ENCODE data around the gene ZNF91. TPM values are rescaled to one million over a fixed set of nuclear protein-coding genes. Genes with fewer than 3 reads are reported as not detected.

The ZNF91 gene
- total RNA-seq, 120 experiments from 2014 or later, result 86.8 to 280 (median 171) TPM

Other genes with a start within 250 kb of the ZNF91 start
- gene ZNF724, start 145.1 kb downstream of the ZNF91 start, total RNA-seq, result 1 to 10 TPM; 1.6 to 6.2 (median 3.6) TPM

Measured in dorsolateral prefrontal cortex (tissue), 118 donors.